Activated T-cell treated with anti-CD3 and anti-CD28 coated beads, Interleukin-2, amount 50 U/mL, for 72 hours (primary cell): ENCODE results near the gene CES2. TPM values are rescaled to one million over a fixed set of nuclear protein-coding genes. Genes with fewer than 3 reads are reported as not detected.
"Not testable (repeated sequence)": the region's sequence is repeated elsewhere in the genome, so short reads cannot be mapped to it uniquely, and the experiment has no call there.

Source experiments
- ATAC-seq, 2 donors: fragments of 150-1000 bp; cut with Tn5 transposase; replicated peaks in 1 of 2; 2 replicates each; pipeline ENCODE4 v1.10.0; 2021; ENCODE audit warnings: moderate library complexity in 2 of 2, mild to moderate bottlenecking in 1 of 2
- DNase-seq, 2 donors: peaks; one replicate each; pipeline ENCODE4 v3.0.0; 2021 to 2022; ENCODE audit warnings: mixed read lengths in 1 of 2
- H3K27ac Mint-ChIP-seq: one replicate; pipeline ENCODE4 v1.8.0; 2022; ENCODE audit warnings: mild to moderate bottlenecking, moderate library complexity, mixed read lengths
- H3K27me3 Mint-ChIP-seq: one replicate; pipeline ENCODE4 v1.8.0; 2022; ENCODE audit warnings: low read depth, mixed read lengths
- H3K36me3 Mint-ChIP-seq, 2 donors: one replicate each; pipeline ENCODE4 v1.8.0; 2022; ENCODE audit warnings: mixed read lengths in 2 of 2, mild to moderate bottlenecking in 1 of 2; ENCODE audit not compliant: insufficient read depth in 2 of 2
- H3K4me1 Mint-ChIP-seq: one replicate; pipeline ENCODE4 v1.8.0; 2022; ENCODE audit warnings: low read depth, mixed read lengths
- H3K4me3 Mint-ChIP-seq, 2 donors: one replicate each; pipeline ENCODE4 v1.8.0; 2022; ENCODE audit warnings: mild to moderate bottlenecking in 2 of 2, mixed read lengths in 2 of 2, moderate library complexity in 2 of 2
- H3K9me3 Mint-ChIP-seq, 2 donors: one replicate each; pipeline ENCODE4 v1.8.0; 2022; ENCODE audit warnings: mixed read lengths in 2 of 2
- total RNA-seq, 2 donors: library from RNA; stranded (reverse); gene quantifications; one replicate each; pipeline ENCODE4 v1.2.3, GENCODE V29; 2022

CES2 gene
- total RNA-seq, 2 donors from 2014 or later, result 28.7 to 33.3 TPM

- H3K4me3 Mint-ChIP-seq, result peak overlapping the region in 1 of 2 donors; percentile 70
- peaks cover 67% of the 10 kb centered on the region for H3K27me3 Mint-ChIP-seq
- peaks cover 4 to 7% of the 10 kb centered on the region in 2 donors for H3K36me3 Mint-ChIP-seq
- peak overlapping the region; percentile 70 for H3K27ac Mint-ChIP-seq
- ATAC-seq (no peak), DNase-seq (no peak)
- peaks cover 58% of the 10 kb centered on the region for H3K4me1 Mint-ChIP-seq
- peaks cover 2 to 8% of the 10 kb centered on the region in 2 donors for H3K9me3 Mint-ChIP-seq
Measured at GRCh38 chr16:66950971-66951790, 15.9 kb downstream of the CES2 start.

- peaks cover 4 to 7% of the 10 kb centered on the region in 2 donors for H3K36me3 Mint-ChIP-seq
- peaks cover 66% of the 10 kb centered on the region for H3K27me3 Mint-ChIP-seq
- H3K4me3 Mint-ChIP-seq, result no peak overlapping the region
- peaks cover 2 to 8% of the 10 kb centered on the region in 2 donors for H3K9me3 Mint-ChIP-seq
- DNase-seq (no peak), ATAC-seq (no peak)
- peaks cover 49% of the 10 kb centered on the region for H3K4me1 Mint-ChIP-seq
- no peak overlapping the region for H3K27ac Mint-ChIP-seq
Measured at GRCh38 chr16:66952430-66953110, 17.3 kb downstream of the CES2 start.

GRCh38 chr16:66953462-66954096 is 18.3 kb downstream of the CES2 start:
- Mint-ChIP-seq H3K9me3 (peaks cover 2 to 8% of the 10 kb centered on the region in 2 donors), H3K27ac (no peak overlapping the region)
- peak in 1 of 2 donors; percentile 10 for ATAC-seq

GRCh38 chr16:66954097-66954659 is 18.9 kb downstream of the CES2 start:
- H3K9me3 Mint-ChIP-seq, result peaks cover 2 to 8% of the 10 kb centered on the region in 2 donors

More at GRCh38 chr16:66953462-66954096, 18.3 kb downstream of the CES2 start:
- H3K4me1 Mint-ChIP-seq, result peaks cover 44% of the 10 kb centered on the region
- peaks cover 56% of the 10 kb centered on the region for H3K27me3 Mint-ChIP-seq
- no peak for DNase-seq
- peaks cover 4 to 7% of the 10 kb centered on the region in 2 donors for H3K36me3 Mint-ChIP-seq
- no peak overlapping the region for H3K4me3 Mint-ChIP-seq

GRCh38 chr16:66955363-66956153 is 20.2 kb downstream of the CES2 start:
- Mint-ChIP-seq H3K4me1 (peaks cover 25% of the 10 kb centered on the region), H3K27me3 (peaks cover 36% of the 10 kb centered on the region)
- H3K36me3 Mint-ChIP-seq, DNase-seq, ATAC-seq, H3K4me3 Mint-ChIP-seq, H3K27ac Mint-ChIP-seq, H3K9me3 Mint-ChIP-seq: not testable (repeated sequence)

More at GRCh38 chr16:66954097-66954659, 18.9 kb downstream of the CES2 start:
- Mint-ChIP-seq H3K27ac (peak overlapping the region; percentile 31), H3K4me1 (peaks cover 38% of the 10 kb centered on the region), H3K27me3 (peaks cover 50% of the 10 kb centered on the region), H3K36me3 (peaks cover 4 to 7% of the 10 kb centered on the region in 2 donors), H3K4me3 (no peak overlapping the region)
- peak; percentile 76 to 79 for ATAC-seq
- peak; percentile 77 to 81 for DNase-seq

- DNase-seq, H3K36me3 Mint-ChIP-seq, H3K4me3 Mint-ChIP-seq, H3K27ac Mint-ChIP-seq, H3K9me3 Mint-ChIP-seq, ATAC-seq: not testable (repeated sequence)
- Mint-ChIP-seq H3K4me1 (peaks cover 25% of the 10 kb centered on the region), H3K27me3 (peaks cover 31% of the 10 kb centered on the region)
Measured at GRCh38 chr16:66956154-66956457, 20.8 kb downstream of the CES2 start.

- no peak overlapping the region for H3K27ac Mint-ChIP-seq
- peaks cover 24% of the 10 kb centered on the region for H3K4me1 Mint-ChIP-seq
- H3K4me3 Mint-ChIP-seq, result no peak overlapping the region
- peaks cover 2% of the 10 kb centered on the region for H3K27me3 Mint-ChIP-seq
- DNase-seq (no peak), ATAC-seq (no peak)
- no peaks in the 10 kb centered on the region for H3K36me3 Mint-ChIP-seq
- no peaks in the 10 kb centered on the region for H3K9me3 Mint-ChIP-seq
Measured at GRCh38 chr16:66958857-66959703, 23.8 kb downstream of the CES2 start.

- H3K27ac Mint-ChIP-seq, result no peak overlapping the region
- no peaks in the 10 kb centered on the region for H3K27me3 Mint-ChIP-seq
- H3K4me3 Mint-ChIP-seq, result no peak overlapping the region
- ATAC-seq (no peak), DNase-seq (no peak)
- peaks cover 24% of the 10 kb centered on the region for H3K4me1 Mint-ChIP-seq
- no peaks in the 10 kb centered on the region for H3K9me3 Mint-ChIP-seq
- H3K36me3 Mint-ChIP-seq, result no peaks in the 10 kb centered on the region
Measured at GRCh38 chr16:66959704-66960161, 24.4 kb downstream of the CES2 start.

DNA sequence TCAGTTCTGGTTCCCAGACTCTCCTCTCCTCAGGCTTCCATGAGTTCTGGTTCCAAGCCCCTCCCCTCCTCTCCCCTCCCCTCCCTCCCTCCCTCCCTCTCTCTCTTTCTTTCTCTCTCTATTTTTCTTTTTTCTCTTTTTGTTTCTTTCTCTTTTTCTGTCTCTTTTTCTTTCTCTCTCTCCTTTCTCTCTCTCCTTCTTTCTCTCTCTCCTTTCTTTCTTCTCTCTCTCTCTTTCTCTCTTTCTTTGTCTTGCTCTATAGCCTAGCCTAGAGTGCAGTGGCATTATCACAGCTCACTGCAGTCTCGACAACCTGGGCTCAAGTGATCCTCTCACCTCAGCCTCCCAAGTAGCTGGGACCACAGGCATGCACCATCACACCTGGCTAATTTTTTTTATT is 25.0 kb downstream of the CES2 start:
- H3K36me3 Mint-ChIP-seq, result no peaks in the 10 kb centered on the region
- DNase-seq (no peak), ATAC-seq (no peak)
- no peaks in the 10 kb centered on the region for H3K27me3 Mint-ChIP-seq
- H3K4me3 Mint-ChIP-seq, result no peak overlapping the region
- peak overlapping the region; percentile 59 for H3K27ac Mint-ChIP-seq
- H3K9me3 Mint-ChIP-seq, result no peaks in the 10 kb centered on the region
- H3K4me1 Mint-ChIP-seq, result peaks cover 24% of the 10 kb centered on the region

DNA sequence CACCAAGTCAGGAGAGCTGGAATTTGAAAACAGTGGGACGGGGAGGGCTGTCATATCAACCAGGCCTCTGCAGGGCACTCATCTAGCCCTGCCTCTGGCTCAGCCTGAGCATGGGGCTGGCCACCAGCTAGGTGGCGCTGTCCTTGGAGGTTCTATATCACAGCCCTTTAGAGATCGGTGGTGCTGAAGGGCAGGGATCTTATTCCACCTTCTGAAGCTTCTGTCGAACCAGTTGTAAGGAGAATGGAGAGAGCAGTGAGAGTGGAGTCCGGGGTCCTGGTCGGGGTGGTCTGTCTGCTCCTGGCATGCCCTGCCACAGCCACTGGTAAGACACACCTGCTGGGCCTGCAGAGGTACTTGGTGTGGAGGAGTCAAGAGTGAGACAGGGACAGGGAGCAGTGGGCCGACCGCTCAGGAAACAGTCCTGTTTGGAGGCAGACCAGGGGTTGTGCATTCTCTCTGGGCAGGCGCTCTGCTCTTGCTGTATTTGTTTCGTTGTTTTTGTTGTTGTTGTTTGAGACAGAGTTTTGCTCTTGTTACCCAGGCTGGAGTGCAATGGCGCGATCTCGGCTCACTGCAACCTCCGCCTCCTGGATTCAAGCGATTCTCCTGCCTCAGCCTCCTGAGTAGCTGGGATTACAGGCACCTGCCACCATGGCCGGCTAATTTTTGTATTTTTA is 25.9 kb downstream of the CES2 start, which contains the start of gene CES3:
TSS of gene CES3 (plus strand) at position 202 of the 680 bp plus-strand sequence. CDS start at position 244, 42 bp downstream.
- Mint-ChIP-seq H3K36me3 (no peaks in the 10 kb centered on the region), H3K4me1 (peaks cover 24% of the 10 kb centered on the region), H3K27ac (peak within 1 kb of the TSS; percentile 59), H3K9me3 (no peaks in the 10 kb centered on the region), H3K4me3 (peak within 1 kb of the TSS; percentile 75 to 78), H3K27me3 (no peaks in the 10 kb centered on the region)
- ATAC-seq (peak; percentile 91 to 95), DNase-seq (peak; percentile 75 to 81)

GRCh38 chr16:66961914-66962313 is 26.6 kb downstream of the CES2 start:
- Mint-ChIP-seq H3K4me3 (peak overlapping the region; percentile 75 to 78), H3K27me3 (no peaks in the 10 kb centered on the region), H3K9me3 (no peaks in the 10 kb centered on the region), H3K27ac (peak overlapping the region; percentile 15), H3K4me1 (peaks cover 24% of the 10 kb centered on the region), H3K36me3 (no peaks in the 10 kb centered on the region)
- no peak for DNase-seq
- ATAC-seq, result peak in 1 of 2 donors; percentile 30
